ENCODE measurements around the gene METTL9. TPM values are rescaled to one million over a fixed set of nuclear protein-coding genes. Genes with fewer than 3 reads are reported as not detected.

METTL9 gene
- total RNA-seq, 1 donor from 2014 or later = 225 TPM

DNA sequence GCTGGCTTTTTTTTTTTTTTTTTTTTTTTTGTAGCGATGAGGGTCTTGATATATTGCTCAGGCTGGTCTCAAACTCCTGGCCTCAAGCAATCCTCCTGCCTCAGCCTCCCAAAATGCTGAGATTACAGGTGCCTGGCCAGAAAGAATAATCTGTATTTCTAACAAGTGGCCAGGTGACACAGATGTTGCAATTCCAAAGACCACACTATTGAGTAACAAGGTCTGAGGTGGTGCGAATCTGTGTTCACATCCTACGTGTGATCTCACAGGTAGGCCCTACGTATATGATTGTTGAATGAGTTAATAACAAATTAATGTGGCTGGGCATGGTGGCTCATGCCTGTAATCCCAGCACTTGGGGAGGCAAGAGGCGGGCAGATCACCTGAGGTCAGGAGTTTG is 97.7 kb downstream of the METTL9 start:
- DNase-seq (ENCODE audit: low read depth) (peak; percentile 14), FAIRE-seq (no peak)
- TF ChIP-seq, protein P1, sequence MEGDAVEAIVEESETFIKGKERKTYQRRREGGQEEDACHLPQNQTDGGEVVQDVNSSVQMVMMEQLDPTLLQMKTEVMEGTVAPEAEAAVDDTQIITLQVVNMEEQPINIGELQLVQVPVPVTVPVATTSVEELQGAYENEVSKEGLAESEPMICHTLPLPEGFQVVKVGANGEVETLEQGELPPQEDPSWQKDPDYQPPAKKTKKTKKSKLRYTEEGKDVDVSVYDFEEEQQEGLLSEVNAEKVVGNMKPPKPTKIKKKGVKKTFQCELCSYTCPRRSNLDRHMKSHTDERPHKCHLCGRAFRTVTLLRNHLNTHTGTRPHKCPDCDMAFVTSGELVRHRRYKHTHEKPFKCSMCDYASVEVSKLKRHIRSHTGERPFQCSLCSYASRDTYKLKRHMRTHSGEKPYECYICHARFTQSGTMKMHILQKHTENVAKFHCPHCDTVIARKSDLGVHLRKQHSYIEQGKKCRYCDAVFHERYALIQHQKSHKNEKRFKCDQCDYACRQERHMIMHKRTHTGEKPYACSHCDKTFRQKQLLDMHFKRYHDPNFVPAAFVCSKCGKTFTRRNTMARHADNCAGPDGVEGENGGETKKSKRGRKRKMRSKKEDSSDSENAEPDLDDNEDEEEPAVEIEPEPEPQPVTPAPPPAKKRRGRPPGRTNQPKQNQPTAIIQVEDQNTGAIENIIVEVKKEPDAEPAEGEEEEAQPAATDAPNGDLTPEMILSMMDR (IDR thresholded peaks at IDR 0.05; ENCODE audit: insufficient read depth, low read length, severe bottlenecking) = no peak
- no peak overlapping the region for H3K4me3 ChIP-seq (ENCODE audit: low read depth, low read length)
- no peaks in the 10 kb centered on the region for H3K27me3 ChIP-seq (ENCODE audit: control insufficient read depth, insufficient read depth, low read length)
- H3K36me3 ChIP-seq (ENCODE audit: control insufficient read depth, insufficient read depth, low read length) = no peaks in the 10 kb centered on the region

DNA sequence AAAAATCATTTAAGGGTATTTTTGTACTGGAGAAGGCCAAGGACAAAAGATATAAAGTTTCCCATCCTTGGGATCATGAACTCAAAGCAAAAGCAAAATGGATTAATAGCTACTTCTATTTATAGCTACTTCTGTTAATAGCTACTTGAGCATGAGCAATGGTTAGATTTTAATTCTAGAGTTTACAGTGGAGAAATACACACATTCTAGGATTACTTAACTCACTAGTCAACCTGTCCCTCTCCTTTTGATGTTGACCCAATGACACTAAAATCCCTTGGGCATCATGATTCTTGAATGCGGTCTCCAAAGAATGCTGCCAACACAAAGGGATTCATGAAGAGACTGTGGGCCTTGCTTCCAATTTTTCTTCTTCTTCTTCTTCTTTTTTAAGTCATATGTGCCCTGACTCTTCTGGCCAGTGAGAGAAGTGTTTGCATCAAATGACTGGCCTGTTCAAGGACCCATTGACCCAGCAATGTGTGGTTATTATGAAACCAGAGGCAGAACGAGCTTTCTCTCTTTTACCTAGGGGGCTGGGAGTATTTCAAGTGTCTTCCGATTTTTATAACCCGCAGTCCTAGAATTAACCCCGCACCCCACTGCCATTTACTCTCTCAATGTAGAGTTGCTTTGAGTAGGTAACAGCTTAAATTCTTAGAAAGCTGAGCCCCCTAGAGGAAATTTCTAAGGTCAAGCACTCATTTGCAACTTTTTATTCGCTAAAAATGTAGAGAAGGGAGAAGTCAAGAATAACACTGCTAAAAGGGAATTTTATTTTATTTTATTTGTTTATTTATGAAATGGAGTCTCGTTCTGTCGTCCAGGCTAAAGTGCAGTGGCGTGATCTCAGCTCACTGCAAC is 99.0 kb downstream of the METTL9 start:
- TF ChIP-seq, protein P1 (IDR thresholded peaks at IDR 0.05; ENCODE audit: insufficient read depth, low read length, severe bottlenecking) = no peak
- no peaks in the 10 kb centered on the region for H3K27me3 ChIP-seq (ENCODE audit: control insufficient read depth, insufficient read depth, low read length)
- H3K4me3 ChIP-seq (ENCODE audit: low read depth, low read length) = no peak overlapping the region
- DNase-seq (ENCODE audit: low read depth) (no peak), FAIRE-seq (no peak)
- H3K36me3 ChIP-seq (ENCODE audit: control insufficient read depth, insufficient read depth, low read length) = no peaks in the 10 kb centered on the region

DNA sequence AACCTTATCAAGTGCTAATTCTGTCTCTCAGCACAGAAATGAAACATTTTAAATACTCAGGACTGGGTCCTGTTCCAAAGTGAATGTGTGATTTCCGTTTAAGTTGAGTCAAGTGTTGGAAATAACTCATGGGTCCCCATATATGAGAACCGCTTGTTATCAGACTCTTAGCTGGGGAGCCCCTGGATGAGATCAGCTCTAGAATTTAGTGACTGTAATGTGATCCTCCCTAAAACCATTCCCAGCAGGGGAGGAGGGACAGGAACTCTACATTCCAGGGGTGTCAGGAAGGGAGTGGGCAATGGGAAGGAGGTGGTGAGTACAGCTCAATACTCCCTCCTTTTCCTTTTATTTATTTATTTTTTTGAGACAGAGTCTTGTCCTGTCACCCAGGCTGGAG is 101.9 kb downstream of the METTL9 start:
- no peaks in the 10 kb centered on the region for H3K27me3 ChIP-seq (ENCODE audit: control insufficient read depth, insufficient read depth, low read length)
- TF ChIP-seq, protein P1 (IDR thresholded peaks at IDR 0.05; ENCODE audit: insufficient read depth, low read length, severe bottlenecking) = no peak
- H3K4me3 ChIP-seq (ENCODE audit: low read depth, low read length) = no peak overlapping the region
- DNase-seq (ENCODE audit: low read depth) (no peak), FAIRE-seq (no peak)
- H3K36me3 ChIP-seq (ENCODE audit: control insufficient read depth, insufficient read depth, low read length) = no peaks in the 10 kb centered on the region

DNA sequence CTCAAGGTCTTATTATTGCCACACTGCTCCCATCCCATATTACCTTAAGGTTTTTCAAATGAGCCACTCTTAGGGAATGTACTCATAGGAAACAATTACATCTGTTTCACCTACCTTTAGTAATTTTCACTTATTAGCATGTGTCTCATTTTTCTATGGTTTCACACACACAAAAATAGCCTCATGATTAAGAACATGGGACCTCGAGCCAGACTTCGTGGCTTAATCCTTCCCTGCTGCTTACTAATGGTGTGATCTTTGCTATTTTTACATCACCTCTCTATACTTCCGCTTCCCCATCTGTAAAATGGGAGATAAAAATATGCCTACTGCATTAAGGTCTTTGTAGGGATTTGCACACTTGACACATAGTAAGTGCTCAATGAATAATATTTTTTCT is 102.9 kb downstream of the METTL9 start:
- no peak overlapping the region for H3K4me3 ChIP-seq (ENCODE audit: low read depth, low read length)
- TF ChIP-seq, protein P1 (IDR thresholded peaks at IDR 0.05; ENCODE audit: insufficient read depth, low read length, severe bottlenecking) = no peak
- no peaks in the 10 kb centered on the region for H3K36me3 ChIP-seq (ENCODE audit: control insufficient read depth, insufficient read depth, low read length)
- no peaks in the 10 kb centered on the region for H3K27me3 ChIP-seq (ENCODE audit: control insufficient read depth, insufficient read depth, low read length)
- FAIRE-seq (no peak), DNase-seq (ENCODE audit: low read depth) (no peak)

DNA sequence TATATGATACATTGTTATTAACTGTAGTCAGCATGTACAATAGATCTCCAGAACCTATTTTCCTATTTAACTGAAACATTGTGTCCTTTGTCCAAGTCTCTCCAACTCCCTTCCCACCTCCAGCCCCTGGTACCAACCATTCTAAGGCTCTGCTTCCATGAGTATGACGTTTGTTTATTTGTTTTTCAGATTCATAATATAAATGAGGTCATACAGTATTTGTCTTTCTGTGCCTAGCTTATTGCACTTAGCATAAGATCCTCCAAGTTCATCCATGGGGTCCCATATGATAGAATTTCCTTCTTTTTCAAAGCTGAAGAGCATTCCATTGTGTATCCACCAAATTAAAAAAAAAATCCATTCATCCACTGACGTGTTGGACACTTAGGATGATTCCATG is 103.8 kb downstream of the METTL9 start:
- Histone ChIP-seq H3K27me3 (ENCODE audit: control insufficient read depth, insufficient read depth, low read length) (no peaks in the 10 kb centered on the region), H3K4me3 (ENCODE audit: low read depth, low read length) (no peak overlapping the region), H3K36me3 (ENCODE audit: control insufficient read depth, insufficient read depth, low read length) (no peaks in the 10 kb centered on the region)
- TF ChIP-seq, protein P1 (IDR thresholded peaks at IDR 0.05; ENCODE audit: insufficient read depth, low read length, severe bottlenecking) = no peak
- FAIRE-seq = no peak
- no peak for DNase-seq (ENCODE audit: low read depth)

All from bronchial epithelial cell (primary cell).